Measurements from ENCODE around the gene GEMIN4.
"Not testable (repeated sequence)": the region's sequence is repeated elsewhere in the genome, so short reads cannot be mapped to it uniquely, and the experiment has no call there.

GEMIN4 gene

GRCh38 chr17:737561-738113 is 14.4 kb downstream of the GEMIN4 start:
- DNase-seq, result no peak

- DNase-seq, result no peak
Observed at GRCh38 chr17:733743-734142, 18.3 kb downstream of the GEMIN4 start.

DNA sequence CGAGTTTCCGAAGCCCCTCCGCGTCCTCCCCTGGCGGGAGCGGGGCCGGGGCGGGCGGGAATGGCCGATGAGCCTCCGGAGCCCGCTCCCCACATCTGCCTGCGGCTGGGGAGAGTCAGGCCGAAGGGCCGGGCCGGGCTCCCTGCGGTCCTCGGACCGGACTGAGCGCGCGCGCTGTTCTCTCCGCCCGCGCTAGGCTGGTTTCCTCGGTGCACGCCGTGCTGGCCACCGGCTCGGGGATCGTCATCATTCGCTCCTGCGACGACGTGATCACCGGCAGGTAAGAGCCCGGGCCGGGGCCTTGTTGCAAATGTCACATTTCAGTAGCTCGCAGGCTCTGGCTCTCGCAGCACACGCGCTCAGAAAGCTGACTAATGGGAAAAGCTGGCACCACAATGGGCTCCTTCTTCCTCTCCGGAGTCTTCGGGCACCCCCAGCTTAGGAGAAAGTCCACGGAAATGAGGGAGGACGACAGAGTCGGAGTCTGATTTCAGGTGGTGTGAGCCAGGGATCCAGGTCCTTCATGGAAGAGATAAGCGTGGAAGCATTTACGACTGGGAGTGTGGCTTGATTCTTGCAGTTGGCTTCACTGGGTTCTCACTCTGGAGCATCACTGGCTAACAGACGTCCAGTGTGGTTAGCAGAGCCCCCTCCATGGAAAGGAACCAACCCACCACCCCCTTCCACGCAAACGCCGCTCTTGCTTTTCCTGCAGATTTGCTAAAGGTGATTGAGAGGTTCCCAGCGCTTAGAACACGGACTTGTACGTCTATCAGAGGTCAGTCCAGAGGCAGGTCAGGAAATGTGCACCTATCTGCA is 19.0 kb downstream of the GEMIN4 start:
- peak; percentile 52 for DNase-seq

DNA sequence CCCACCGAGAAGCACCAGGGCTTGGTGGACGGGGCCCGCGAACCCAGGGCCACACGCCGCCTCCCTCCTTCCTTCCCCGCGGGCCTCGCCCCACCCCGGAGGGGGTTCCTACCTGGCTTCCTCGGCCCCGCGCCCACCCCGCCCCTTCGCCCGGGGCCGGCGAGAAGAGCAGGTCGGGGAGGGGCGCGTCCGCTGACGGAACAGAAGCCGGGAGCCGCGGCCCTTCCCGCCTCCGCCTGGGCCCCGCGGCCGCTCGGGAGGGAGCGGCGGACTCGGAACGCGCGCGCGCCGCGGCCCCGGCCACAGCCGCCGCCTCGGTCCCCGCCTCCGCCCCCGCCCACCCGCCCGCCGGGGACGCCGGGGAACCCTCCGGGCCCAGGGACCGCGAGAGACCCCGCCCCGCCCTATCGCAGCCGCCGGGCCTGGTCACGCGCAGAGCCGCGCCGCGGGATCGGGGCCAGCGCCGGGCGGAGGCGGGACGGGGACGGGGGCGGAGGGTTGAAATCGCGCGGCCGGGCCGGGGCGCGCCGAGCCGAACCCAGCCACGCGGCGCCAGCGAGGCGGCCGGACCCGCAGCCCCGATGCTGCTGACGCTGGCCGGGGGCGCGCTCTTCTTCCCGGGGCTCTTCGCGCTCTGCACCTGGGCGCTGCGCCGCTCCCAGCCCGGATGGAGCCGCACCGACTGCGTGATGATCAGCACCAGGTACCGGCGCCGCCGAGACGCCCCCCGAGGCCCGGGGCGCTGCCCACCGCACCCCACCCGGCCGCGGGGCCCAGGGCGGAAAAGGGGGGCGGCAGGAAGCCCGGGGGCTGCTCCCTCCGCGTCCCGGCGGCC is 19.8 kb downstream of the GEMIN4 start, which contains the start of gene TLCD3A:
Gene TLCD3A, plus strand, starts transcription at position 530 of the 835 bp plus-strand sequence. Its CDS starts 52 bp downstream, at position 582.
- peak; percentile 60 for DNase-seq

- DNase-seq, result no peak
Observed at GRCh38 chr17:731644-732066, 20.4 kb downstream of the GEMIN4 start.

DNA sequence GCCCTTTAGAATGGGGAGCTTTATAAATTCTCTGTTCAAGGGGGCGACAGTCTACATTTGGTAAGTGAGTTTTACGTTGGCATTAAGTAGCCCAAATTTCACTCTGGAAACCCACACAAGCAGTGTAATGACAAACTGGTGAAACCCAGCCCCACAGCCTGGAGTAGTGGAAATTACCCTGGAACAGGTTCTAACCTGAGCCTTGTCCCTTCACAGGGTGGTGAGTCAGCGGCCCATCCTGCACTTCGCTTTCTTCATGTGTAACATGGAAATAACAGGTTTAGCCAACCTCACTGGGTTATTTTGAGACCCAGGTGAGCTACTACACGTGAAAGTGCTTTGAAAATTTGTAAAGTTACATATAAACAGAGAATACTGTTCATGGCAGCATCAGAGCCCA is 23.2 kb downstream of the GEMIN4 start:
- DNase-seq, result no peak

- DNase-seq, result no peak
Observed at GRCh38 chr17:726271-726919, 25.7 kb downstream of the GEMIN4 start.

GRCh38 chr17:725746-726145 is 26.3 kb downstream of the GEMIN4 start:
- no peak for DNase-seq

DNA sequence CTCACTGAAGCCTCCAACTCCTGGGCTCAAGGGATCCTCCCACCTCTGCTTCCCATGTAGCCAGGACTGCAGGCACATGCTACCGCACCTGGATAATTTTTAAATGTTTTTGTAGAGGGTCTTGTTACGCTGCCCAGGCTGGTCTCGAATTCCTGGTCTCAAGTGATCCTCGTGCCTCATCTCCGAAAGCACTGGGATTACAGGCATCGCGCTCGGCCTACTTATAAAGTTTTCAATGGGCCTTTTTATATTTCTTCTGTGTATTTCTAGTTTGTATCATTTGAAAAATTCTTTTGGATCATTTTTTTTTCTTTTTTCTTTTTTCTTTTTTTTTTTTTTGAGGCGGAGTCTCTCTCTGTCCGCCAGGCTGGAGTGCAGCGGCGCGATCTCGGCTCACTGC is 27.0 kb downstream of the GEMIN4 start:
- no peak for DNase-seq

- no peak for DNase-seq
Observed at GRCh38 chr17:721540-721937, 30.5 kb downstream of the GEMIN4 start.

DNA sequence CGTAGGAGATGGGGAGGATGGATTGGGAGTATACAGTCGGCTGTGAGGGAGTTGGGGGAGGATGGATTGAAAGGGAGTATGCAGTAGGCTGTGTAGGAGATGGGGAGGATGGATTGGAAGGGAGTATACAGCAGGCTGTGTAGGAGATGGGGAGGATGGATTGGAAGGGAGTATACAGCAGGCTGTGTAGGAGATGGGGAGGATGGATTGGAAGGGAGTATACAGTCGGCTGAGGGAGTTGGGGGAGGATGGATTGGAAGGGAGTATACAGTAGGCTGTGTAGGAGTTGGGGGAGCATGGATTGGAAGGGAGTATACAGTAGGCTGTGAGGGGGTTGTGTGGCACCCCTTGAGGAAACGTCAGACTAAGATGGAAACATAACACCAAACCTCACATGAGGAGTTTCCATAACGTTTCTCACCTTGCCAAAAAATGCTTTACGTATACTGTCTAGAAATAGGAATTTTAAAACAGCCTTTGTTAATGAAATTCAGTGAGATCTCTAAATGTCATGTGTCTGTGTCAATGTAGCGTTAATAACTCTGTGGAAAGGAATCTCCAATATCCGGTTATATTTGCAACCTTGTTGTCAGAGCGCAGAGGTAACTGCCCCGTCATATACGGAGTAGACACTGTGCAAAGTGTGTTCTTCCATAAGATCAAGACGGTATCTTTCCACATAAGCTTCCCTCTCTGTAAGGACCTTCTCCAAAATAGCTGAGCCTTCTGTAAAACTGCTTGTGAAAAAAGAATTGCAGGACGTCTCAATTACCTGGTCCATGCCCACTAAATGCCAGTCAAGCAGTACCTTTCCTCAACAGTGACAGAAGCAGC is 31.1 kb downstream of the GEMIN4 start:
- no peak for DNase-seq

GRCh38 chr17:718075-718474 is 34.0 kb downstream of the GEMIN4 start:
- no peak for DNase-seq

DNA sequence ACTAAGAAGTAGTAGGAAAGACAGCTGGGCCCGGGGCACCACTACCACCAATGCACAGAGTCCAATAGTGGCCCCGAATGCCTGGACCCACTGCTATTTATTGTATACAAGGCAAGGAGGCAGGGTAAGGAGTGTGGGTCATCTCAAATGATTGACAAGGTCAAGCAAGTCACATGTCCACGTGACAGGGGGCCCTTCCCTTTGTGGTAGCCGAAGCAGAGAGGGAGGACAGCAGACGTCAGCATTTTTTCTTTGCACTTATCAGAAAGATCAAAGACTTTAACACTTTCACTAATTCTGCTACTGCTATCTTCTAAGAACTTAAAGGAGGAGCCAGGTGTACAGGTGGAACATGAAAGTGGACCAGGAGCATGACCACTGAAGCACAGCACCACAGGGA is 43.9 kb downstream of the GEMIN4 start:
- no peak for DNase-seq

DNA sequence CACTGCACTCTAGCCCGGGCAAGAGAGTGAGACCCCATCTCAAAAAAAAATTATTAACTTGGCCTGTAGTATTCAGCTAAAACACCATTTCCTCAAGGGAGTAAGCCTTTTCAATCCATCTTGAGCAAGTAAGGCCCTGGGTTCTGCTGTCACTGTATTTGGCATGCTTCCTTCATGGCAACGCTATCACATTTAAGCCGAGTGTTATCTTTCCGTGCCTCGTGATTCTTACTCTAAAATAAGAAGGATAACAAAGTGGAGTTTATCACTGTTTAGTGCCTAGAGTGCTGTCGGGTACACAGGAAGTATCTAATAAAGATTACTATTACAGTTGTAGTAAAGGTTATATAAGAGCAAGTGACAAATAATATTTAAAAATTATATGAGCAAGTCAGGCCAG is 46.2 kb downstream of the GEMIN4 start:
- DNase-seq, result no peak

- no peak for DNase-seq
Observed at GRCh38 chr17:705011-705410, 47.1 kb downstream of the GEMIN4 start.

DNA sequence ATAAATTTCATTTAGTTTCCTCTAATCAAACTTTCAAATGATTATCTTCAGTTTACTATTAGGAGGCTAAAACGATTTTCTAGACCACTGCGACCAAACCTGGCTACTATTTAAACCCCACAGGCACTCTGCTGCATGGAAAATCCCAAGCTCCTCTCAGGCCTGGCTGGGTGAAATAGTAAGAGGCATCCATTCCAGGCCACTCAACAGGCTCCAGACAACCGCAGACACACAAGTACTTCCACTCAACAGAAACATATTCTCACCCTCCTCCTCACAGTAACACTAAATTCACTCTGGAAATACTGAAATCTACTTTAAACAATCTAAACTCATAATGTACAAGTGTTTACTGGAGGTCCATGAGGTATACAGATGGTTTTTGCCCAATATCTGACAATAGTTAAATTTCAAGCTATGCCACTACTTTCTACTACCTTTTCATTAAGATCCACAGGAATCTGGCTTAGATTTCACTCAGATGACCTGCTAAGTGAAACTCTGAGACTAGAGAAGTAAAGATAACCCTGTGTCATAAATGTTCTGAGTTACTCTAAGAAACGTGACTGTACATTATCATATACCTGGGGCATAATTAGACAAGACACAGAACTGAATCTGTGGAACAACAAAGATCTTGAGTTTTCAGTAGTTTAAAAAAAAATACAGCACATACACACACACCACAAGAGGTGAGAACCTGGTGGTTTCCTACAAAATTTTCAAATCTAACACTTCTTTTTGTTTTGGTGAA is 47.8 kb downstream of the GEMIN4 start:
- no peak for DNase-seq

- DNase-seq, result no peak
Observed at GRCh38 chr17:703081-703875, 48.8 kb downstream of the GEMIN4 start.

GRCh38 chr17:700504-701094 is 51.5 kb downstream of the GEMIN4 start:
- no peak for DNase-seq

DNA sequence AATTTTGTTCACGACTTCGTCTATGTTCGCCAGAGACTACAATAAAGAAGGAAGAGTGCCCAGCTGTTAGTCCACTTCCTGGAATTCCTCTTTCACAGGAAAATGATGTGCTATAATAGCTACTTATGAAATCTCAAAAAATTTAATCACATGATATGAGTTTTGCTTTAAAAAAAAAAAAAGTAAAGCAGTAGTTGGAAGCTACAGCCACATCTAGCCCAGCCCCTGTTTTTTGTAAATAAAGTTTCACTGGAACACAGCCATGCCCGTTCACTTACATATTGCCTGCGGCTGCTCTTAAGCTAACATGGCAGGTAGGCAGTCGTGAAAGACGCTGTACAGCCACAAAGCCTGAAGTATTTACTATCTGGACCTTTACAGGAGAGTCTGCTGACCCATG is 52.7 kb downstream of the GEMIN4 start:
- no peak for DNase-seq

DNA sequence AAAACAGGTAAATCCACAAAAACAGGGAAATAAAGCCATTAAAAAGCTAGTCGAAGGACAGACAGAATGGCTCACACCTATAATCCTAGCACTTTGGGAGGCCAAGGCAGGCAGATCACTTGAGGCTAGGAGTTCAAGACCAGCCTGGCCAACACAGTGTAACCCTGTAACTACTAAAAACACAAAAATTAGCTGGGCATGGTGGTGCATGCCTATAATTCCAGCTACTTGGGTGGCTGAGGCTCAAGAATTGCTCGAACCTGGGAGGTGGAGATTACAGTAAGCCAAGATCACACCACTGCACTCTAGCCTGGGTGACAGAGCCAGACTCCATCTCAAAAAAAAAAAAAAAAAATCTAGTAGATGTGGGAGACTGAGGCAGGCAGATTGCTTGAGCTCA is 54.0 kb downstream of the GEMIN4 start:
- DNase-seq, result not testable (repeated sequence)
